ENCODE measurements around the gene NTM.

GRCh38 chr11:131894615-131895544 is 524.5 kb downstream of the NTM start:
- TF ChIP-seq CTCF (optimal IDR thresholded peaks at IDR 0.05 in 1 of 3, IDR thresholded peaks at IDR 0.05 in 1 of 3, conservative IDR thresholded peaks at IDR 0.05 in 1 of 3; ENCODE audit: extremely low read depth in 1 of 3, insufficient read depth in 2 of 3, low read length in 3 of 3) (no peak), EZH2 (IDR thresholded peaks at IDR 0.05; ENCODE audit: low read length) (no peak)
